Psoas muscle (tissue), 8 donors: ENCODE data around the gene RUNX2. TPM values are rescaled to one million over a fixed set of nuclear protein-coding genes. Genes with fewer than 3 reads are reported as not detected.

ENCODE experiments used
- ATAC-seq, 4 donors: fragments of 200-7000 bp; cut with Tn5 transposase; one replicate each; pipeline ENCODE4 v1.9.1; 2020; ENCODE audit warnings: moderate library complexity in 3 of 4, mild to moderate bottlenecking in 2 of 4
- DNase-seq, 2 donors: peaks; one replicate each; pipeline ENCODE4 v3.0.0-alpha.2; 2020
- H3K27ac ChIP-seq: fragments of 200-600 bp; one replicate; pipeline ENCODE4 v1.8.0; 2022
- H3K27me3 ChIP-seq, 3 donors: fragments of 200-600 bp in 1 of 3; one replicate each; pipeline versions ENCODE4 v1.6.1 to v1.8.0; 2013 to 2022; ENCODE audit warnings: low read length in 2 of 3, mild to moderate bottlenecking in 2 of 3, moderate library complexity in 1 of 3; ENCODE audit not compliant: insufficient read depth in 3 of 3
- H3K36me3 ChIP-seq, 2 donors: fragments of 200-600 bp in 1 of 2; one replicate each; pipeline versions ENCODE4 v1.6.1 to v1.8.0; 2013 to 2022; ENCODE audit warnings: low read depth in 1 of 2, mild to moderate bottlenecking in 1 of 2, moderate library complexity in 1 of 2; ENCODE audit not compliant: insufficient read depth in 1 of 2
- H3K4me1 ChIP-seq: fragments of 200-600 bp; one replicate; pipeline ENCODE4 v1.8.0; 2022
- H3K4me3 ChIP-seq: fragments of 200-600 bp; one replicate; pipeline ENCODE4 v1.8.0; 2022; ENCODE audit warnings: mild to moderate bottlenecking
- H3K9me3 ChIP-seq: fragments of 200-600 bp; one replicate; pipeline ENCODE4 v1.8.0; 2022
- CTCF ChIP-seq: fragments of 200-600 bp; IDR thresholded peaks from one replicate; pipeline ENCODE4 v1.8.0; 2022; ENCODE audit warnings: antibody characterized with exemption
- WGBS, 3 donors: extraction: QIAGEN DNeasy Blood & Tissue Kit; methylation state at CpG; one replicate each; pipeline versions ENCODE4 v1.1.6 to v1.1.7; 2013; 5-methylcytosine and 5-hydroxymethylcytosine counted together
- intact Hi-C, 2 donors: fragments of 100-400 bp; cut with DNase I; formaldehyde crosslinking; loops; one replicate each; pipeline versions ENCODE4 v1.11.0 to v1.14.2; 2022
- polyA plus RNA-seq, 3 donors: library from polyadenylated mRNA; stranded (reverse); fragments of 200-250 nt; gene quantifications; one replicate each; pipeline ENCODE4 v1.2.3, GENCODE V29; 2013
- total RNA-seq, 4 donors: library from RNA; stranded (reverse); fragmentation: NEBNext Ultra II Directional in 2 of 4; extraction: Animal tissue kit (Norgen Biotek cat#: 25700) in 2 of 4; gene quantifications; one replicate each; pipeline versions ENCODE4 v1.2.1 to v1.2.4, GENCODE V29; 2021 to 2023
- donor health status: healthy with polysubstance abuse.
- donor health status: DM: no; HTN: no; CAD: no; lungs with moderate emphysema.
- donor health status: Bipolar disorder and iron deficiency.
- donor health status: healthy.
- donor health status: DM: yes; HTN: yes; CAD: no.
- donor health status: DM: no; HTN: no; CAD: no.
- donor health status: DM: no; HTN: no; CAD: no.
- donor health status: DM: yes; HTN: yes; CAD: no.

RUNX2 gene
- total and polyA plus RNA-seq, 7 donors = 0.07 to 0.69 (median 0.21) TPM

GRCh38 chr6:45522486-45522885 lies 194.4 kb downstream of the RUNX2 start:
- no peak for ATAC-seq
- intact Hi-C loops = no loop called here

GRCh38 chr6:45527210-45527609 lies 199.1 kb downstream of the RUNX2 start:
- Histone ChIP-seq H3K4me1 (no peaks in the 10 kb centered on the region), H3K9me3 (no peaks in the 10 kb centered on the region), H3K4me3 (no peak overlapping the region), H3K36me3 (no peaks in the 10 kb centered on the region), H3K27ac (no peak overlapping the region), H3K27me3 (peaks cover 0 to 4% (median 0%) of the 10 kb centered on the region in 3 donors)
- TF ChIP-seq CTCF = no peak
- 35 to 68% (median 66%) methylated on average over 1 of the region's 1 CpG for WGBS, 3 donors
- intact Hi-C loops = no loop called here
- ATAC-seq (no peak), DNase-seq (no peak)

More at GRCh38 chr6:45522486-45522885, 194.4 kb downstream of the RUNX2 start:
- Histone ChIP-seq H3K27me3 (no peaks in the 10 kb centered on the region), H3K36me3 (no peaks in the 10 kb centered on the region), H3K27ac (no peak overlapping the region), H3K9me3 (no peaks in the 10 kb centered on the region), H3K4me3 (no peak overlapping the region), H3K4me1 (no peaks in the 10 kb centered on the region)
- TF ChIP-seq CTCF = no peak
- 83 to 89% (median 87%) methylated on average over 4 of the region's 4 CpGs for WGBS, 3 donors
- no peak for DNase-seq

DNA sequence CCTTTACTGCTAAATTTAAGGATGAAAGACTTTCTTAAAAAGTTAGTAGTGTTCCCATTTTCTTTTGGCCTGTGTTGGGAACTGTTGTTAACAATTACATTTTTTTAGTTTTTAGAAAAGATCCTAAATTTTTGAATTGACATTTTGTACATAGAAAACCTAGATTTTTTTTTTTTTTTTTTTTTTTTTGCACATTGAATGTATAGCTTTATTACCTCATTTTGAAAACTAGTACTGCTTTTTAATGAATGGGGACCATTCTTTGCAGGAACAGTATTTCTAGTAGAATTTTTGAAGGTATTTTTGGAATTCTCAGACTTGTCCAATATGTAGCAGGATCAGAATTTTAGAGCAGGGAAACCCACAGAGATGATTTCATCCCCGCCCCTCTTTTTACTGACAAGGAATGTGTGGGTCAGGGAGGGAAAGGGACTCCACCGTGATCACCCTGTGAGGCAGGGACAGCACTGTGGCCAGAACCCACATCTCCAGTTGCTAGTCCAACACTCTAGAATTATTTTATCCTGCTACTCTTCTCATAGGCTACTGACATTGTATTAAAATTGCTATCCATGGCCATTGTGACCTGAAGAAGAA lies 204.0 kb downstream of the RUNX2 start:
- 81 to 87% (median 86%) methylated on average over 2 of the region's 2 CpGs for WGBS, 3 donors
- peak overlapping the region; percentile 52 for H3K4me3 ChIP-seq

GRCh38 chr6:45532721-45533210 lies 204.6 kb downstream of the RUNX2 start:
- 7 to 23% (median 9%) methylated on average over 6 of the region's 6 CpGs for WGBS, 3 donors
- Histone ChIP-seq H3K27me3 (peaks cover 0 to 4% (median 0%) of the 10 kb centered on the region in 3 donors), H3K4me1 (no peaks in the 10 kb centered on the region), H3K9me3 (no peaks in the 10 kb centered on the region), H3K4me3 (peak overlapping the region; percentile 52), H3K36me3 (no peaks in the 10 kb centered on the region), H3K27ac (no peak overlapping the region)
- ATAC-seq (peak in 1 of 4 donors; percentile 67), DNase-seq (no peak)
- no peak for TF ChIP-seq CTCF
- intact Hi-C loops = no loop called here

More for the DNA sequence above, 204.0 kb downstream of the RUNX2 start:
- no peak overlapping the region for H3K27ac ChIP-seq
- H3K27me3 ChIP-seq = peaks cover 0 to 4% (median 0%) of the 10 kb centered on the region in 3 donors
- DNase-seq = no peak
- ATAC-seq = peak in 1 of 4 donors; percentile 46
- no peaks in the 10 kb centered on the region for H3K4me1 ChIP-seq
- TF ChIP-seq CTCF = no peak
- H3K9me3 ChIP-seq = no peaks in the 10 kb centered on the region
- intact Hi-C loops = no loop called here
- no peaks in the 10 kb centered on the region for H3K36me3 ChIP-seq
